OCI-LY3 (cell line): ENCODE data around the gene ANGPTL7.

Experiments
- CTCF ChIP-seq: fragments of 200-600, 300-600 bp; sonication (generic); IDR thresholded peaks from 2 replicates; pipeline ENCODE4 v1.5.1; 2014; ENCODE audit warnings: antibody characterized with exemption, low read length, low read depth
- EZH2phosphoT487 ChIP-seq: fragments of 200-600 bp; shearing (Covaris generic); IDR thresholded peaks from 2 replicates; pipeline ENCODE4 v1.6.1; 2018; ENCODE audit warnings: antibody characterized with exemption, mixed run types, low read depth

DNA sequence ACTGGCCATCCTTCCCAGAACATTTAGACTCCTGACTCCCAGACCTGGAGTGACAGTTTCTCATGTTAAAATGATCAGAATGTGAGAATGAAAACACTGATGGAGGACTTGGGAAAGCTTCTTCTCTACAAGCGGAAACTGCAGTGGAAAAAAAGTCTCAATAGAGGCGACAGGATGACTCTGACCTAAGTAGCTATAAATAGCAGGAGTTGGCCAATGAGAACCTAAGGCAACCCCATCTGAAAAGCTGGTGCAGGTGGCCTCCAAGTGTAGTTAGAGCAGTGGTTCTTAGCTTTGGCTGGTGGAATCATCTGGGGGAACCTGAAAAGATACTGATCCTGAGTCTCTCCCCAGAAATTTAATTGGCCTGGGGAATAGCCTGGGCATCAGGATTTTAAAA lies 45.2 kb upstream of the ANGPTL7 start:
- TF ChIP-seq CTCF (no peak), EZH2phosphoT487 (no peak)
